ENCODE measurements around the gene AXIN2.

GRCh38 chr17:65550075-65550662 lies 11.3 kb downstream of the AXIN2 start:
- TF ChIP-seq CTCF (IDR thresholded peaks at IDR 0.05) = no peak
- TF ChIP-seq POLR2A (IDR thresholded peaks at IDR 0.05) = no peak
